Activated CD4-positive, alpha-beta T cell treated with anti-CD3 and anti-CD28 coated beads, Interleukin-2, Interleukin-6, amounts not matched to agents 100 ng/mL and 50 ng/mL, durations not matched to agents 16 hours and 8 hours (primary cell): Measurements from ENCODE around the gene ADK.
"Not testable (repeated sequence)": the region's sequence is repeated elsewhere in the genome, so short reads cannot be mapped to it uniquely, and the experiment has no call there.

ENCODE experiments used
- DNase-seq: peaks from one replicate; pipeline ENCODE4 v3.0.0-alpha.2; 2020

ADK gene

DNA sequence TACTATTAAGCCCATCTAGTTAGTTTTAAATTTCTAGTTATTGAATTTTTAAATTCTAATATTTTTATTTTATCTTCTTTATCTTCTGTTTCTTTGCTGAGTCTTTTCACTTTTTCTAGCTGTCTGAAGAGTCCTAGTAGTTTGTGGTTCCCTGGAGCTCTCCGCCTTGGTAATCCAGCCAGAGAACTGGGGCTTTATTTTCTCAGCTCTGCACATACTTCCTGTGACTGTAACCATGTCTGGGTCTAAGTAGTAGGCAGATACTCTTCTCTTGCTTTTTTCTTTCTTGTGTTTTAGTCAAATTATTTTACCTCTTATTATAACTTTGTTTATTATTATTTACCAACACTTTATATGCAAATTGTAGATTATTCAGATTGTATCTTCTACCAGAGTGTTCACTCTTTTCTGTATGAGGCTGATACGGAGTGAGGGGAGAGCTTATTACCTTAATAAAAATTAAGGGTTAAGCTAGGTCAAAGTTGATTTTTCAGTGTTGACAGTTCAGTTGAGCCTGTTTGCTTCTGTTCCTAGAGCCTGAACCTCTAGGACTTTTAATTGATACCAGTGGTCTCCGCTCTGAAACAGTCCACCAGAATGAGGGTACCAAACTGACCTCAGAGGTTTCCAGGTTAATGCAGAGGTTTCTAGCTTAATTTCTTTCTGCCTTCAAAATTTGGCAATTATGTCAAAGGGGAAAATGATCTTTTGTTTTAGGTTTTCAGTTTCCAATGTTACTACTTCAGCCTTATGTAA lies 155.4 kb downstream of the ADK start:
- DNase-seq = no peak

DNA sequence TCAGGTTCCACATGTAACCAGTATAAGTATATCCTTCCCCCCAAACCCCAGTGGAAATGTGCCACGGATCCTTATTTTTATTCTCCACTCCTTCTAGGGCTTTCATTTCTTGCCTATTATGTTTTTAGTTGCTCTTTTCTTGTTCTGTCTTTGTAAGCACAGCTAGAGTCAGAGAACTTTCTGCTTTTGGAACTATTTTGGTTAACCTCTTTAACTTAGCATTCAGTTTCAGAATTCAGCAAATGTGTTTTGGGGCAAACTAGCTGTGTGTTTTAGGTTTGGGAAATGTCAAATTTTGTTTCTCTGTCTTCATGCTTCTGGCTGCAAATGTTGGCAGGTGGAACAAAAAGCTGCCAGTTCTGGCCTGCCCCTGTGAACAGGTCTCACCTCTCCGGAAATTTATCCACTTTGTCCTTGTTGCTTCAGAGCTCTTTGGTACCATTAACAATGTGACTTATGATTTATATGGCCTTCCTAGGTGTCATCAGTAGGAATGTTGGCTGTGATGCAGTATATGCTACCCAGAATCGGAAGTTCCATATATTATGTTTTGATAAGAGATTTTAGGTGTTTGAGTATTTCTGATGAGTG lies 156.1 kb downstream of the ADK start:
- DNase-seq = no peak

DNA sequence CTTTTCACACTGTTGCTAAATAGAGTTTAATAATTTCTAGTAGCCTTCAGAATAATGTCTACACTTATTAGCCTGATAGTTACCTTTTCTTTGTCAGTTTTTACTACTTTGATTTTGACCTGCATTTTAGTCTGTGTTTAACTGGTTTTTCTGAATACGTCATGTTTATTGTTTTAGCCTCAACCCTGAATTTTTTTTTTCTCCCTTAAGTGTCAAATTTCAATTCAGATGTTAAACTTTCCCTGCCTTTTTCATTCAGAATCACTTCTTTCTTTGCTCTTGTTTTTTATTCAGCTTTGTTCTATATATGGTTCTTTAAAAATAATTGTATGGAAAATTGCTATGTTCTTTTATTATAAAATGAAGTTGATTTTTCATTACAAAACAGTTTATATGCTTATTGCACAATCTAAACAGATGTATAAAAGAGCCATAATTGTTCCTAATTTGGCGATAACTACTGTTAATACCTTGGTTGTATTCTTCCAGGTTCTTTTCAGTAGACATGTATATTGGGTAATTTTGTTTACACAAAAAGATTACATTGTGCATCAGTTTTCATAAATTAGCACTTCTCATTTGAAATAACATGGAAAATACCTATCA lies 159.7 kb downstream of the ADK start:
- no peak for DNase-seq

DNA sequence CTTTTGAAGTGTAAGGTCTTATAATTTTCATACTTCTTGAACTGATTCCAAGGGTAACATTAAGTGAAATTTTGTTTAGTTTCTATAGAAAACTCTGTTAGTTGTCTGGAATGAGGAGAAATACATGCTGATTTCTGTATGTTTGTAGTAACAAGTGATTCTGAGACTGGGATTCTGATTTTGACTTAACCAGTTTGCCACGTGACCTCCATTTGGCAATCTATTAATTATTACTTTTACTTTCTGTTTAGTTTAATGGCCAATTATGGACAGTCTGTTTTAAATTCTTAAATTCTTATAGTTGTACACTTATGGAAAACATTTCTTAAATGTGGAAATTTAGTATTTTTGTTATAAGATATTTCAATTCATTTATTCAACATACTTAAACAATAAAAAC lies 163.1 kb downstream of the ADK start:
- DNase-seq = no peak

DNA sequence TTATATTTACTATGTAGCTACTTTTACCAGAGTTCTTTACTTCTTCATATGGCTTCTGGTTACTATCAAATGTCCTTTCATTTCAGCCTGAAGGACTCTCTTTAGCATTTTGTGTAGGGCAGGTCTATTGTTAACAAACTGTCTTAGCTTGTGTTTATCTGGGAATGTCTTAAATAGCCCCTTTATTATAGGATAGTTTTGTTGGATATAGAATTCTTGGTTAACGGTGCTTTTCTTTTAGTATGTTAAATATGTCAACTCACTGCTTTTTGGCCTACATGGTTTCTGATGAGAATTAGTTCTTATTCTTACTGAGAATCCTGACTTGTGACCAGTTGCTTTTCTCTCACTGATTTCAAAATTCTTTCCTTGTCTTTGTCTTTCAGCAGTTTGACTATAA lies 169.0 kb downstream of the ADK start:
- no peak for DNase-seq

DNA sequence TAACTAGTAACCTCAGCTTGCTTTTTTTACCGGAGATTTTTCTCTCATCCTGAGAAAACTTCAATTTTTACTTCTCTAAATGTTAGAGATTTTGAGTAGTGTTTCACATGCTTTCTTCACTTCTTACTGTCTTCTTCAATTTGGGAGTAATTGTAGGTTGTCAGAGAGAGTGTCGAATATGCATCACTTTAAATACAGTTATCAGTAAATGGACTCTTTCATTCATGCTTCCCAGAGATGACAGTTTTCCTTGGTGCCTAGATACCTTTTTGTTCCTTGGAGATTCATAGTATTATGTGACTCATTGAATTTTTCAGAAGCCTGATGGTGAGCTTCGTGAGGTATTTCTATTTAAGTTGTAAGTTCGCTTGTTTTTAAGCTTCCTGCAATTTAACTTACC lies 169.7 kb downstream of the ADK start:
- no peak for DNase-seq

DNA sequence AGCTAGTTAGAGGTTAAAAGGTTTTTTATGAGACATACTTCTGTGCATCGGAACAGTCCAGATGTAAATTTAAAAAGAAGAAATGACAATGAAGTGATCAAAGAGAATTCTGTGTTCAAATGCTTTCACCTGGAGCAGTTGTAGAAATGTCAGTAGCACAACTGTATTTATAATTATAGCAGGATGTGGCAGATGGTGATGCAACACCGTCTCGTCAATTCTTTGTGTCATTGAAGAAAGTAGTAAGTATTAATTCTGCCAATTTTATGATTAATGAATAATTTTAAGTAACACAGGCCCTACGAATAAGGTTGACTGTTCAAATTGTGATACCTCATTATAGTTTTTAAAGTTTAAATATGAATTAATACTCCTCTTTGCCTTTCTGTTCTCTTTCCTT lies 171.1 kb downstream of the ADK start:
- DNase-seq = no peak

DNA sequence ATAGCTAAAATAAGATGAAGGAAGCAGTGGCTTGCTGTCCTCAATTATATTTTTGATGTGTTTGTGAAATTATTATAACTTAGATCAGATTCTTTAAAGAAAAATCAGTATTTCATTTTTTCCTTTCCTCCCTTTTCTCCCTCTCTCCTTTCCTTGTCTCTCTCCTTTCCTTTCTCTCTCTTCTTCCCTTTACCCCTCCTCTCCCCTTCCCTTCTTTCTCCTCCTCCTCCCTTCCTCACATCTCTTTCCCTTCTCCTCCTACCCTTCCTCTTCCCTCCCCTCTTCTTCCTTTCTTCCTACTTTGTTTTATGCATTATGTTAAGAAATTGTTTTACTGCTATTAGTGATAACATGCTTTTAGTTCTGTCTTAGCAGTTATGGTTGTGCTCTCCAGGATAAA lies 171.5 kb downstream of the ADK start:
- DNase-seq = no peak

DNA sequence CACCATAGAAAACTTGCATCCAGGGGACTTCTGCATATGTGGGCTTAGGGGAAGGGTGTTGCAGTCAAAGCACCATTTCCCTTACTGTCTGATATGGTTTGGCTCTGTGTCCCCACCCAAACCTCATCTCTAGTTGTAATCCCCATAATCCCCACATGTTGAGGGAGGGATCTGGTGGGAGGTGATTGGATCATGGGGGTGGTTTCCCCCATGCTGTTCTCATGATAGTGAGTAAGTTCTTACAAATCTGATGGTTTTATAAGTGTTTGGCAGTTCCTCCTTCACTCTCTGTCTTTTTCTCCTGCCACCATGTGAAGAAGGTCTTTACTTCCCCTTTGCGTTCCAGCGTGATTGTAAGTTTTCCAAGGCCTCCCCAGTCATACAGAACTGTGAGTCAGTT lies 177.4 kb downstream of the ADK start:
- no peak for DNase-seq

DNA sequence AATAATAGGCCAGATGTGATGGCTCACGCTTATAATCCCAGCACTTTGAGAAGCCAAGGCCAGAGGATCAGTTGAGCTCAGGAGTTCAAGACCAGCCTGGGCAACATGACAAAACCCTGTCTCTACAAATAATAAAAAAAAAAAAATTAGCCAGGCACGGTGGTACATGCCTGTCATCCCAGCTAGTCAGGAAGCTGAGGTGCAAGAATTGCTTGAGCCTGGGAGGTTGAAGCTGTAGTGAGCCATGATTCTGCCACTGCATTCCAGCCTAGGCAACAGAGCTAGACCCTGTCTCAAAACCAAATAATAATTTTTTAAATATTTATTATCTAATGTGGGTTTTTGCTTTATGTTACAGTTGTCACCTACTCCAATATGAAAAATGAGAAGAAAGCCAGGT lies 178.9 kb downstream of the ADK start:
- DNase-seq = no peak

DNA sequence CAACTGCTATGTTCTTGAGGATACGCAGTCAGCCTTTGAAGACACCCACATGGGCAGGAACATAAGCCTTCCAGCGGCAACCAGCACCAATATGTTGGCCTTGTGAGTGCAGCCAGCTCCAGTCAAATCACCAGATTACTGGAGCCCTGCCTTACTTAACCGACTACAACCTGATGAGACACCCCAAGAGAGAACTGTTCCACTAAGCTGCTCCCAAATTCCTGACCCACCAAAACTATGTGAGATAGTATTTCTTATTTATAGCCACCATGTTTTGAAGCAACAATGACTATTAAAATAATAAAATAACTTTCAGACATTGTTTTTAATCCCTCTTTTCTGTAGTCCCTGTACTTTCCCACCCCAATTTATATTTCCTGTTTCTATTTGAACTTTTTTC lies 179.6 kb downstream of the ADK start:
- DNase-seq = no peak

DNA sequence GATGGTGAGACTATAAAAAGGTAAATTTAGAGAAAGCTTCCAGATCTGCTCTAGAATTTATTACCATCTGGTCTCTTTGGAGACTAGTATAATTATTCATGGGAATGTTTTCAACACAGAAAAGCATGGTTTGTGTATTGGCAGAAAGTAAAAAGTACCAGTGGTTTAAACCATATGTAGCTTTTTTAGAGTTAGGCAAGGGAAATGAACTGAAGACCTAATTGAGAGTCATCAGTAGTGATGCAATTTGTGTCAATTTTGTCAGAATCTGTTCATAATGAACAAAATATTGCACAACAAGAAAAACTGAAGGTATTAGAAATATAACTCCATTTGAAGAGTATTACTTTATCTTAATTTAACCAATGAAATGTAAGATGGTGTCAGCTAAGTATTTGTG lies 181.4 kb downstream of the ADK start:
- no peak for DNase-seq

DNA sequence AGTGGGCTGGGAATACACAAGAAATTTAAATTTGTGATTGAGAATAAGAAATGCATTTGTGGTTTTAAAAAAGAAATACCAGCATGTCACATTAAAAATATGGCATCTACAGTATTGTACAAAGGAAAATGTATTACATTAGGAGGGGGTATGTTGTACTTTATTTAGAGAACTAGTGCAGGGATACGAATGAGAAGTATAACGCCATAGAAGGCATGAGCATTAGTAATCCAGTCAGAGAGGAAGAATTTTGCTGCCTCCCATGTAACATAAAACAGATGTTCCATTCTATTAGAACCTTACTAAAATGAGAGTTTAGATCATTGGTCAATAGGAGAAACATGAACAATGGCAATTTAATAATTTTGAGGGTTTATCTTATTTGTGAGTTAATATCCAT lies 182.2 kb downstream of the ADK start:
- no peak for DNase-seq

DNA sequence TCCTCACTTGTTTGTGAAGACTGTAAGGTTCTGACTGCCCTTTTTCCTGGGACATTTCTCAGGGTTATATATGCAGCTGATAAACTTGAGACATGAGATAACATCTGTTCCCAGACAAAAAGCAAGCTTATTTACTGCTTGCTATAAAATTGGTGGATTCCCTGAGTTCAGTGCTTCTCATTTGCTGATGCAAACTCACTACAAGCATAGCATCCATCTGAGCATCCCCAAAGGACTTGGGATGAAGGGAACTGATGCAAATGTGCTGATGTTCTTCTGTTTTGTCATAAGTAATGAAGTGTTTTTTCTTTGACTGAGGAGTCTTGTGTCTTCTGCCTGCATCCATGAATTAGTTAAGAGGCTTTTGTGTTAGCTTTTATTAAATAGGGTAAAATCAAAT lies 183.2 kb downstream of the ADK start:
- DNase-seq = no peak

DNA sequence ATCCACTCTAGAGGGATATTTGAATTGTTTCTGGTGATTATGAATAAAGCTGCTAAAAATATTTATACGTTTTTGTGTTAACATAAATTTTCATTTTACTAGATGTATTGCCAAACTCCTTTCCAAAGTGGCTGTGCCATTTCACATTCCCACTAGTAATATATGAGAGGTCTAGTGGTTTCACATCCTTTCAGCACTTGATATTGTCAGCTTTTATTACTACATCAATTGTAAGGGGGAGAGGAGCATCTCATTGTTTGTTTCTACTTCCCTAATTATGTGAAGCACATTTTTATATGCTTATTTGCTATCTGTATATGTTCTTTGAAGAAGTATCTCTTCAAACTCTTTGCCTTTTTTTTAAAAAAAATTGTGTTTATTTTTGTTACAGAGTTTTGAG lies 184.5 kb downstream of the ADK start:
- DNase-seq = no peak

DNA sequence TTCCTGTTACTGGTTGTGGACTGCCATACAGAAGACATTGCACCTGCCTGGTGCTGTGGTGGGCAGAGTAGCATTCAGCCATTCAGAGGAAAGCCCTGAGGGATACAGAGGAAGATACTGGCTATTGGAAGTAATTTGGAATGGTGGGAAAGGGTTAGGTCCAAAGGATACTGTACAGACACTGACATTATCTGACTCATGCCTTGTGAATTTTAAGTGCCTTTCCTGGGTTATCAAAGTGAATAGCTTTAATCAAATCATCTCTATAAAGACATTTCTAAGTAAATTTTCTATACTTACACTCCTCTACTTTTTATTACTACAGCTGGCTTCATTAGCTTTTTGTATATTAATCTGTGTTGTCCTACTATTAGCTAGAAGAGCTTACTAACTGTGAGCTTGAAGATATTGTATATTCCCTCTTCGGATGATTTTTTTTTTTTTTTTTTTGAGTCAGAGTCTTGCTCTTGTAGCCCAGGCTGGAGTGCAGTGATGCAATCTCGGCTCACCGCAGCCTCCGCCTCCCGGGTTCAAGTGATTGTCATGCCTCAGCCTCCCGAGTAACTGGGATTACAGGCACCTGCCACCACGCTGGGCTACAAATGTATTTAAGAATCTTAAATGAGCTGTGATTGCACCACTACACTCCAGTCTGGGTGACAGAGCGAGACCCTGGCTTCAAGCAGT lies 186.5 kb downstream of the ADK start:
- no peak for DNase-seq

DNA sequence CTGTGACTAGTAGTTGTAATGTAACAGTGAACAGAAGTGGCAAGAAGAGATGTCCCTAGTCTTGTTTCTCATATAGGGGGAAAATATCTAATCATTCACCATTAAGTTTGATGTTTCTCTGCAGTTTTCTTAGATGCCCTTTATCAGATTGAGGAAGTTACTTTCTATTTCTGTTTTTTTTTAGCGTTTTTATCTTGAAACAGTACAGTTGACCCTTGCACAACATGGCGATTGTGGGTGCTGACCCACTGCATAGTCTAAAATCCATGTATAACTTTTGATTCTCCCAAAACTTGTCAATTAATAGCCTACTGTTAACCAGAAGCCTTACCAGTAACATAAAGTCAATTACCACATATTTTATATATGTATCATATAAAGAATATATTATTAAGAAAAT lies 192.0 kb downstream of the ADK start:
- DNase-seq = no peak

DNA sequence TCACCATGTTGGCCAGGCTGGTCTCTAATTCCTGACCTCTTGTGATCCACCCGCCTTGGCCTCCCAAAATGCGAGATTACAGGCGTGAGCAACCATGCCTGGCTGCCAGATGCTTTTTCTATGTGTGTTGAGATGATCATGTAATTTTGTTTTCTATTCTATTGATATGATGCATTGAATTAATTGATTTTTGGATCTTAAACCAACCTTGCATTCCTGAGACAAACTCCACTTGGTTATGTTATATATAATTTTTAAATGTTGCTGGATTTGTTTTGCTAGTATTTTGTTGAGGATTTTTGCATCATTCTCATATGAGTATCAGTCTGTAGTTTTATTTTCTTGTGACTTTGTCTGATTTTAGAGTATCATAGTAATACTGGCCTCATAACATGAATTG lies 192.8 kb downstream of the ADK start:
- DNase-seq = no peak

DNA sequence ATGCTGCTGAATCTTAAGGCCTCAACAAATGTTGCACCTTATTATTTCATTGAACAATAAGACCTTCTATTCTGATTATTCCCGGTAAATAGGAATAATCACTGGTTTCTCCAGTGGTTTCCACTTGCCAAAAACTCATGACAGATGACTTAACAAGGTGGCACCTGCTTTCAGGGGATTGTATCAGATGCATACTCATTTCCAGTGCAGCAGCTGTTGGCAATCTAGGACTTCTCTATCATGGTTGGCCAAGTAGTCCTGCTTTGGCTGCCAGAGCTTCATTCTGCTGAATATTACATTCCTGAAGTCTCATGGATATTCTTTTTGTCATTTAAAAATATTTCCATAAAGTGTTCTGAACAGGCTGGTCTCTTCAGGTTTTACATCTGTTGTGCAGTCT lies 193.3 kb downstream of the ADK start:
- DNase-seq = no peak

DNA sequence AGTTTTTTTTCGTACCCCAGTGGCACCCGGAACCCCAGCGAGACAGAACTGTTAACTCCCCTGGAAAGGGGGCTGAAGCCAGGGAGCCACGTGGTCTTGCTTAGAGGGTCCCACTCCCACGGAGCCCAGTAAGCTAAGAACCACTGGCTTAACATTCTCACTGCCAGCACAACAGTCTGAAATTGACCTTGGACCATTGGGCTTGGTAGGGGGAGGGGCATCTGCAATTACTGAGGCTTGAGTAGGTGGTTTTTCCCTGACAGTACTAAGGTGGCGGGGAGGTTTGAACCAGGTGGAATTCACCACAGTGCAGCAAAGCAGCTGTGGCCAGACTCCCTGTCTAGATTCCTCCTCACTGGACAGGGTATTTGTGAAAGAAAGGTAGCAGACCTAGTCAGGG lies 196.5 kb downstream of the ADK start:
- DNase-seq = no peak

DNA sequence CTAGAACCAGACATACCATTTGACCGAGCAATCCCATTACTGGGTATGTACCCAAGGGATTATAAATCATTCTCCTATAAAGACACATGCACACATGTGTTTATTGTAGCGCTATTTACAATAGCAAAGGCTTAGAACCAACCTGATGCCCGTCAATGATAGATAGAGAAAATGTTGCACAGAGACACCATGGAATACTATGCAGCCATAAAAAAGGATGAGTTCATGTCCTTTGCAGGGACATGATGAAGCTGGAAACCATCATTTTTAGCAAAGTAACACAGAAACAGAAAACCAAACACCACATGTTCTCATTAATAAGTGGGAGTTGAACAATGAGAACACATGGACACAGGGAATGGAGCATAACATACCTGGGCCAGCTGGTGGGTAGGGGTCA lies 202.0 kb downstream of the ADK start:
- not testable (repeated sequence) for DNase-seq

DNA sequence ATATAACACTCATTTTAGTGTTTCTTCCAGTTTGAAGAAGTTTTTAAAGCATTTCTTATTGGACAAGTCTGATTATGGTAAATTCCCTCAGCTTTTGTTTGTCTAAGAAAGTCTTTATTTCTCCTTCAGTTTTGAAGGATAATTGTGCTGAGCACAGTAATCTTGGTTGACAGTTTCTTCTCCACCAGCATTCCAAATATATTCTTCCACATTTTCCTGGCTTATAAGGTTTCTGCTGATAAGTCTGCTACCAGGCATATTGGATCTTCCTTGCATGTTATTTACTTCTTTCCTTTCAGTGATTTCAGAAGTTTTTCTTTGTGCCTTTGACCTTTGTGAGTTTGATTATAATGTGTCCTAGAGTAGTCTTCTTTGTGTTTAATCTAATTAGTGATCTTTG lies 210.7 kb downstream of the ADK start:
- no peak for DNase-seq

DNA sequence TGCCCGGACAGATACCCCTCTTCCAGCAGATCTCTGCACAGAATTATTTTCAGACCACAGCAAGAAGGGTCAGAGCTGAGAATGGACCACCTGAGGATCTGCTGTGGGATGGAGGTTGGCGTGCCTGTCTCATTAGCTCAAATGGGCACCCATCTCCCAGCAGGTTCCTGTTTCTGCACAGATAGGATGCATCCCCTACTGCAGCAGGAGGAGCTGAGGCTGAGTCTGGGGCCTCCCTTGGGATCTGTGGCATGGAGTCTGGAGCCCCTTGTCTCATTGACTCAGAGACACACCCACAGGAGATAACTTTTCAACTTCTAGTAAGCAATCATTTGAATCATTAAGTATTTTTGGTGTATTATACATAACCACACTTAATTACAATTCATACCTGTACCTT lies 212.7 kb downstream of the ADK start:
- no peak for DNase-seq

DNA sequence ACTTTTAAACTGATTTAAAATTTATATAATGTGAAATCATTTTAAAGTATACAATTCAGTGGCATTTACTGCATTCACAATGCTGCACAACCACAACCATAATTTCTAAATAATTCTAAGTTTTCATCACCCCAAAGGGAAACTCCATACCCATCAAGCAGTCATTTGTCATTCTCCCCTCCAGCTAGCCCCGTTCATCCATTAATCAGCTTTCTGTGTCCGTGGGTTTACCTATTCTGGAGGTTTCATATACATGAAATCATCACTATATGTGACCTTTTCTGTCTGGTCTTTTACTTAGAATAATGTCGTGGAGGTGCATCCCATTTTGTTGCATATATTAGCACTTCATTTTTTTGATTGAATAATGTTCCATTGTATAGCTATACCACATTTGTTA lies 214.1 kb downstream of the ADK start:
- DNase-seq = no peak
